Stimulated activated CD8-positive, alpha-beta memory T cell treated with anti-CD3 and anti-CD28 coated beads, Interleukin-15, amount 100 ng/mL, for 48 hours (primary cell): Measurements from ENCODE around the gene RNU1-3.
"Not testable (repeated sequence)": the region's sequence is repeated elsewhere in the genome, so short reads cannot be mapped to it uniquely, and the experiment has no call there.

ENCODE experiments used
- DNase-seq, 2 donors: peaks; one replicate each; pipeline ENCODE4 v3.0.0-alpha.2; 2020; ENCODE audit warnings: low read depth in 2 of 2

The RNU1-3 gene

DNA sequence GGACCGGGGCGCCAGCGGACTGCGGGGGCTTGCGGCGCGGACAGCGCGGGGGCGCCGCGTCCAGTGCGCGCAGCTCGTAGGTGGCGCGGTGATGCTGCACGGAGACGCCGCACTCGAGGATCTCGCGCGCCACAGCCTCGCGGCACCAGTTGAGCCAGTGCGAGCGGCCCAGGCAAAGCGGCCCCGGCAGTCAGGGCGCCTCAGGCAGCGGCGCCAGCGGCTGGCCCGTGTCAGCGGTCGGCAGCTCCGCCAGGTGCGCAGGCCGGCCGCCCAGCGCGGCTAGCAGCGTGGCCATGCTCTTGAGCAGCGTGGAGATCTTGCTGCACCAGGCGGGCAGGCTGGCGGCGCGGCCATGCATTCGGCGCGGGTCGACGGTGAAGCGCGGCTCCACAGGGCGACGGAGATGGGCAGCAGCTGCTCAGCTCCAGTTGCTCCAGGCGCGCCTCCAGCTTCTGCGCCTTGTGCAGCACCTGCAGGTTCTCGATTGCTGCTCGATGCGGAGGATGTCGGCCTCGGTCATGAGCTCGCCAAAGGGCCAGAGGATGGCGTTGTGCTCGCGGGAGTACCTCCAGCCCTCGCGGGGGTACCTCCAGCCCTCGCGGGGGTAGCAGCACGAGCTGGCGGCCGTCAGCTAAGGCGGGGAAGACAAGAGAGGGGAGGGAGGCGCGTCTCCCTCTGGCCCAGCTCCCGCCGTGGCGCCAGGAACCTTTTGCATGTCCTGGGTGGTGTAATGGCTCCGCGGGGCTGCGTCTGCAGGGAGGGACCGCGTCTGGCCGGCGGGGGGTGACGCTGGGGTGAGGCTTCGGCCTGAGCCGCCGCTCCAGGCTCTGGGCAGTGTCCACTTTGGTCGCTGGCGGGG is 26.9 kb upstream of the RNU1-3 start:
- not testable (repeated sequence) for DNase-seq

DNA sequence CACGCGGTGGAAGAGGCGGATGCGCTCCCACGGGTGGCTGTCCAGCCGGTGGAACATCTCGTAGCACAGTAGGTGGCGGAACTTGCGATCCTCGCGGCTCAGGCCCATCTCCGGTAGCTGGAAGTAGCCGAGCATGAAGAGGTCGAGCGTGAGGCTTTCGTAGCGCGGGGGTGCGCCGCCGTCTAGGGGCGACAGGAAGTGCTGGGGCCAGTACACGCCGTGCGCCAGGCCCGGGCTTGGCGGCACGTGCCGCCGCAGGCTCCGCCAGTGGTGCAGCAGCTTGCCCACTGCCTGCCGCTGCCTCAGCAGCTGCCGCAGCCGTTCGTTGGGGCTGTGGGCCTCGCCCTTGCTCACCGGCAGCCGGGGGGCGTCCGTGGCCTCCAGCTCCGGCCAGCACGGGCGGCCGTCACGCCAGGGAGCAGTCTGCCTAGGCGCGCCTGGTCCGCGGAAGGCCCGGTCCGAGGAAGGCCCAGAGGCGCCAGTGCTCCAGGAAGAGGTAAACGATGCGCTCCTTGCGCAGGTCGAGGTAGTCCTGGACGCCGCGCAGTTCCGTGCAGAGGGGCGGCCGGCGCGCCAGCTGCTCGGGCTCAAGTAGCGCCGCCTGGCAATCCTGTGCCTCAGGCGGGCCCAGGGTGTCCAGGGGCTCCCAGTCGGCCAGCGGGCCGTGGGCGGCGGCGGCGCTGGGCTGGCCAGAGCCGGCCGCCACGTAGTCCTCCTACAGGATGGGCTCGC is 26.1 kb upstream of the RNU1-3 start:
- not testable (repeated sequence) for DNase-seq

DNA sequence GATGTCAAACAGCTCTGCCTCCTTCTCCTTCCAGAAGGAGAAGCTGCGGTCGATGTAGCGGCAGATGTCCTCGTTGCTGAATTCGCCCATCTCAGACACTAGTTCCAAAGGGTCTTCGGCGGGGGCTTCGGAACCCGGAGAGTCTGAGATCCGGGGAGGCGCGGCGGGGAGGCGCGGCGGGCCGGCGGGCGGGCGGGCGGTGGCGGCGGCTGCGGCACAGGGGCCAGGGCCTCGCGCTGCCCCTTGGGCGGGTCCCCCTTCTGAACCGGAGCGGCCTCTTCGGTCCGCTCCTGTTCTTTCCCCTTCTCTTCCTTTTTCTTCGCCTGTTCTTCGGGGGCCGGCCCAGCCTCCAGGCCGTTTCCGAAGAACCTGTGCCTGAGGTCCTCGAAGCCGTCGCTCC is 25.5 kb upstream of the RNU1-3 start:
- DNase-seq: not testable (repeated sequence)

DNA sequence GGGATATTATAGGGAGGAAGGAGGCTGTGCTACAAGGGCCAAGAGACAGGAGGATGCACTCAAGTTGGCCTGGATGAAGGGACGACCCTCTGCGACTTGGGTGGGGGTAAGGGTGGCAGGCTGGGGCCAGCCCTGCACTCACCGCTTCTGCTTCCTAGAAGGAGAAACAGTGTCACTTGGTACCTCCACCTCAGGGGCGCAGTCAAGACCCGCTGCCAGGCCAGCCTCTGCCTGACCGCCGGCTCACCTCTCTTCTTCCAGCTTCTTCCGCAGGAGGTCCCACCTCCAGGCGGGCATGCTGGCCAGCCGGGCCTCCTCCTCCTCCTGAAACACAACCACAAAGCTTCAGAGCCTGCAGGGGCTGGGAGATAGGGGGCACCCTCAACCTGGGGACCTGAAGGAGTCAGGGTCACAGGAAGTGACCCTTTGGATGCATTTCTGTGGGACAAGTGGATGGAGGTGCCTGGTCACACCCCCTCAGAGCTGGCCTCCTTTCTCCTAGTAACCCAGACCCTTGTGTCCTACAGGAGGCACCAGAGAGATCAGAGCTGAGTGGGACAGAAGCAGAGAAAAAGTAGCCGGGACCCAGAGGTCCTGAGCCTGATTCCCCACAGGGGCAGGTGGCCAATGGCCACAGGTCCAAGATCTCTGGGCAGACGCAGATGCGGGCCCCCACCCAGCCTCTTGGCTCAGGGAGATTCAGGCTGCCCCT is 24.4 kb upstream of the RNU1-3 start:
- DNase-seq: not testable (repeated sequence)

DNA sequence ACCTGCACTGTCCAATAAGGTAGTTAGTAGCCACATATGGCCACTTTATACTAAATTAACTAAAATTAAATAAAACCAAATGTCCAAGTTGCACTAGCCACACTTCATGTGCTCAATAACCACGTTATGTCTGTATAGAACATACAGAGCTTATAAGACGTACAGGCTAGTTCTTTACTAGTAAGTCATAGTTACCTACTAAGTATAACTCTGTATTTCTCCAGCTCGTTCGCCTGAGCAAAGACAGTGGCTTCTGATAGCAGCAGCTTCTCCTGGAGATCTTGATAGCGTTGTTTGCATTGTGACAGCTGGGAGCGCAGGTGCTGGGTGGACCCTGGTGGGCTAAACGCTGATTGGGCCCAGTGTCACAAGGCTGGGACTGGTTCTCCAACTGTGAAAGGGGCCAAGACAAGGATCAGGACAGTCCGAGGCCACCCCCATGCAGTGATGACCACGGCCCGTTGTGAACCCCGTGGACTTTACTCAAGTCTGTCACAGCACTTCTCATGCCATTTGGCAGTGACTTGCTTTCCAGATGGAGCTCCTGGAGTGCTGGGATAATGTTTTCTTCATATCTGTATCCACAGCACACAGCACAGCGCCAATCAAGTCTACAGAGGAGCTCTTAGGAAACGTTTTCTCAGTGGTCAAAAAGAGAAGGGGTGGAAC is 20.5 kb upstream of the RNU1-3 start:
- DNase-seq: not testable (repeated sequence)

DNA sequence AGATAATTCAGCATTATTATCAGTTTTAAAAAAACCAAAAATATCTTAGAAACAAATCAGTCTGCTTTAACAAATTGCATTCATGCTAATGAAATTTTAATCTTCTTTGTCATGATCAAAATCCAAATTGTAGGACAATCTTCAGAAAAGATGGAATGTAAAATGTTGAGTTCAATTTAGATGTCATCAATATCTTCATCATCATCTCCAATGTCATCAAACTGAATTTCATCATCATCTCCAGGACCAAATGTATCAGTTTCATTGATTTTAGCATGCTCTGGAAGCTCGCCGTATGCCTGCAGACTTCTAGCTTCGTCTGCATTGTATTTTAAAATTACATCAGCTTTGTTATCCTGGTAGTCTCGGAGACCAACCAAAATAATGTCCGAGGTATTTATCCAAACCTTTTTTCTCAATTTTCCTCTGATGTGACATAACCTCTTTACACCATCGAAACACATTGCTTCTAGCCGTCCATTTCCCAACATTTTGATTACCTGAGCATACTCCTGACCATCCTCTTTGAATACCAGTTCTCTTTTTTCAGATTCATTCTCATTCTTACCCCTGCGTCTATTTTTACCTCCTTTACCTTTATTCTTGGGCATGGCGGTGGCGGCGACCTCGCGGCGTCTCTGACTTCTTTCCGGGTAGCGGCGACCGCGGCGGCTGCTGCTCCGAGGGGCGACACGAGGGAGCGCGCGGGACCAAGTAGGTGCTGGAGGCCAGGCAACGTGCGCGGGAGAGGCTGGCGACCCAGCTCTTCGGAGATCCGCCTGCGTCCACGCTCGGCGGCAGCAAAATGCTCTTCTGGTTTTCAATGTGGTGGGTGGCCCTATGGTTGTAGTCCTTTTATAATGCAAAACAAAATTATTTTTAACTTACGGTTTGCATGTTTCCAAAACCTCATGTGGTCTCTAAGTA is 19.0 kb upstream of the RNU1-3 start:
- DNase-seq: not testable (repeated sequence)

DNA sequence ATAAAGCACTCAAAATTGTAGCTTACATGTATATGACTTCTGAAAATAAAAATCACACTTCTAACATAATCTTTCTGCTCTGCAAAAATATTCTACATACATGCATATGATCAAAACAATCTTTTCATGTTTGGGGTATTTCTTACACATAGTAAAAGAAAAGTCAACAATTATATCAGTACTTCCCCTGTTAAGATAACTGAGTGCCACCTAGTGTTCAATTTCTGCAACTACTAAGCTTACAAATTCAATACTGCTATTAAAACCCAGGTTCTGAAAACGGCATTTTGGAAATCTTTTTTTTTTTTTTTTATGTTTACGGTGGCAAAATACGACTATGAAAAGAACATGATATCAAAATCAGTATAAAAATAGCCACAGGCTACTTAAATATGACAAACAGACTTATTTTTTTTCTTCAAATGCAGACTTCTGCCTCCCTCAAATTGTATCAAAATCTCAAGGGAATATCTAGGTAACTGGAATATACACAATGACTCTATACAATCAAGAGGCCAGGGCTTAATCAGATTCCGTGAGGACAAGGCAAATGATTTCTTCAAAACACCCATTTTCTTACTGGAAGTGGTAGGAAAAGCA is 18.1 kb upstream of the RNU1-3 start:
- not testable (repeated sequence) for DNase-seq

DNA sequence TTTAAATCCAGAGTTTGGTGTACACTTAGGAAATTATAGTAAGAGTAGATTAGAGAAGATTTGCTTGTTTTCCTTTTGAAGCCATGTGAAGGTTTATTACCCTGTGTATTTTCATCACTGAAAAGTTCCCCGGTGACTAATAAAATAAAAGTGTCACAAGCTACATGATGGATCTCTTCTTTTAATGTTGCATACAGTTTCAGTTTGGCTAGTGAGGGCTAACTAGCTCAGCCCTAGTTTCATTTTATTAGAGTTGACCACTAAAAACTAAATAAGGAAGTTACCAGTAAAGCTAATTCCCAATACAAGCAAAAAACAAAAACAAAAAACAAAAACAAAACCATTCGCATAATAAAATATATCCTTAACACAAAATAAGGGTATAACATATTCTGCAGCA is 17.4 kb upstream of the RNU1-3 start:
- DNase-seq: not testable (repeated sequence)

DNA sequence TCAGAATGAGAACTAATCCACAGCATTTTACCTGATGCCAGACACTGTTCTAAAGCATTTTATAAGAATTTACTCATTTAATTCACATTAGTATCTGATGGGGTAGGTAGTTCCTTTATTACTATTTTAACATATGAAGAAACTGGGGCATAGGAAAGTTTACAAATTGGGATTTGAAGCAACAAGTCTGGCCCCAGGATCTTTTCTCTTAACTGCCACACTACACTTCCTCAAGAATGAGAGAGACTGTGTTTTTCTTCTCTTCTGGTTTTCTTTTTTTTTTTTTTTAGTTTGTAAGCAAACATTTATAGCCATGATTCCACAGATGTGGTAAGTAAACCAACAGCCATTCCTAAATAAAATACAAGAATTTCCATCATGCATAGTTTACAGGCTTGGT is 16.1 kb upstream of the RNU1-3 start:
- DNase-seq: not testable (repeated sequence)

DNA sequence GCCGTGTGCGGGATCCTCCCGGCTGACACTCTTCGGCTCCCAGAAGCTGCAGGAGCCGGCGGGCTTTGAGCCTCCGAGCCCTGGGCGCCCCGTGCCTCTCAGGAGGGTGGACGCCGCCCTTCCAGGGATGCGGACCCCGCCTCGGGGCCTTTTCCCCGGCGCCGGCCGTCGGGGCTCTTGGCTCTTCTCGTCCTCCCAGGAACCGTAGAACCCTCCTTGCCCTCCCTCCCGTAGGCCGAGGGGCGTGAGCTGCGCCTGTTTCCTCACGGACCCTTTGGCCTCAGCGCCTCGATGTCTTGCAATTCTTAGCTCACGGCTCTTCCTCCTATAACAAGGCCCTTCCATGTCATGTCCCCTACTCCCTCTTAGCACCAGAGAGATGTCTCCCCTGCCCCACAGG is 13.6 kb upstream of the RNU1-3 start:
- not testable (repeated sequence) for DNase-seq

DNA sequence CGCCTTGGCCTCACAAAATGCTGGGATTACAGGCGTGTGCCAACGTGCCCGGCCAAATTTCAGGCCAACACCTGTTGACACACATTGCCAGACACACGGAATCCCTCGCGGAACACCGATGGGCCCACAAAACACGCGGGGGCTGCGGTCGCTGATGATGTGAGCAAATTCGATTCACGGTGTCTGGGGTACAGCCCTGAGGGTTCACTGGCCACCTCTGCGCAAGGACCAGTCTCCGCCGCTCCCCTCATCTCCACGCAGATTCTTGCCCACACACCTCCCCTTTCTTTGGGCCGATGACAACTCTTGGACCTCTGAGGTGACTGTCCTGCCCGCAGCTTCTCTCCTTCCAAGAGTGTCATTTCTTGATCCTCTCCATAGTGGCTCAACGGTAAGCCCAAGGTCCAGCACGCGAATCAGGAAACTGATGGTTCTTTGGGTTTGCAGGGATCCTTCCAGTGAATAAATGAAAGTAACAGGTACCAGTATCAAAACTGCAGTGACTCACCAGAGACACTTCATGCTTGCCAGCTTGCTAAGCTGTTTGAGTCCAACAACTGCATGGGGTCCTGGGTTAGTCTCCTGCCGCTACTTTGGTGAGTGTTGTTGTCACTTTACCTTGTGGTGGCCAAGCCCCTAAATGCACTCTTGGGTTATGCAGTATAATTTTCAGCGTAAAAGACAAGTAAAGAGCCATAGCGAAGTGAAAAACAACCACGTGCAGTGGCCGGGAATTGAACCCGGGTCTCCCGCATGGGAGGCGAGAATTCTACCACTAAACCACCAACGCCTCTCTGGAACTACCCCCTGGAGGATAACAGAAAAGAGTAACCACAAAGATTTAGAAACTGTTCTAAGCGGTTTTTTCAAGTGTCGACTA is 11.0 kb upstream of the RNU1-3 start:
- peak; percentile 36 to 44 for DNase-seq

DNA sequence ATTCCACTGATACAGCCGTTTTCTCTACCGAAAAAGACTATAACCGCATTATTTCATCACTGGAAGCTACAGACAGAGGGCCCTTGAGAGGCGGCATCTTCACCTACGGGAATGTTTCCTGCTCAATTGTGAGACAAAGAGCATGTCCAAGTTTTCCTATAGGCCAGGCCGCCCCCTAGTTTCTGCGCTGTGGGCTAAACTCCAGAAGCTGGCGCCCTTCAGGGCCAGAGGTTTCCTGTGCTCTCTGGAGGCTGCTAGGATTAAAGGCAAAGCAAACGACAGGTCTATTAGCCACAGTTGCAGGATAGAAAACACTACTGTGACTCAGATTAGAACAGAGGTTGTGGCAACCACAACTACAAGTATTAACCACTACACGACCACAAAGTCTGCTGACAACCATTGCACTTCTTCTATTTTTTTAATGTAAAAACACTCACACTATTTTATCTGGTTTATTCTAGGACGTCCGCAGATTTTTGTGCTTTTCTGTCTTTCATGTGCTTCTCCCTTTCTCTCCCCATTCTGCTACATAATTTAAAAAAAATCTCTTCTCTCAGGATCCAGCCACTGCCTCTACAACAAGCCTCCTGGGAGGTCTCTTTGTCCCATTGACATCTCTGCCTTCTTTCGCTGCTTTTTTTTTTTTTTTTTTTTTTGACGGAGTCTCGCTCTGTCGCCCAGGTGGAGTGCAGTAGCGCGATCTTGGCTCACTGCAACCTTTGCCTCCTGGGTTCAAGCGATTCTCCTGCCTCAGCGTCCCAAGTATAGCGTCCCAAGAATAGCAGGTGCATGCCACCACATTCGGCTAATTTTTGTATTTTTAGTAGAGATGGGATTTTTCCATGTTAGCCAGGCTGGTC is 10.1 kb upstream of the RNU1-3 start:
- DNase-seq: not testable (repeated sequence)

DNA sequence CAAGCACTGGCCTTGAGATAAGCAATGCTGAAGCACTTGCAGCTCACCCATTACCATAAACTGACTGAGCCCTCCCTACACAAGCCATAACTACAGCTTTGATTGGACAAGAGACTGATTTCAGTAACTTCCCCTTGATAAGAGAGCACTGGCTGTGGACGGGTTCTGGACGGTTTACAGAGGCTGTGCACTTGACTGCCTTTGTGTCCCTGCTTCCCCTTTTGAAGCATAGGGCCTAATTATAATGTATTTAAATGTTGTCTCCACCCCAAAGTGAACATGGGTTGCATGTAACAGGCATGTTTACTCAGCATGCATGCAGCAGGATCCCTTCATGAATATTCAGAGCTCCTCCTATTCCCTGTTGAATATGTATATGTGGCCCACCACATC is 8.4 kb upstream of the RNU1-3 start:
- not testable (repeated sequence) for DNase-seq

DNA sequence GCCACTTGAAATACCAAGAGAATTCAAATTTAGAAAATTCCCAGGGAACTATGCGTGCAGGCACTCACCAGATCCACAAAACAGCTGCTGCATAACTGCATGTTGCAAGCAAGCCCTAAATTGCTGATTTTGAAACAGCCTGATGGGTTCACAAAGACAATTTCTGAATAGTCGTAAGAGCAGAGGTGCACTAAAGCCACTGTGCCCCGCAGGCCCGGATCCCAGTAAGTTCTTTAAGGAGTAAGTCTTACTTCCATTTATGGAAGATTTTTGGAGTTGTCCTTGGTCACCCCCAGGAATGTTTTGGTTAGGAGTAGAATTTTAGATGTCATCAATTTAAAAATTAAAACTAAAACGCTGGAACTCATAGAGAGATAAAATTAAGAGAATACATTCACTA is 7.2 kb upstream of the RNU1-3 start:
- DNase-seq: not testable (repeated sequence)

DNA sequence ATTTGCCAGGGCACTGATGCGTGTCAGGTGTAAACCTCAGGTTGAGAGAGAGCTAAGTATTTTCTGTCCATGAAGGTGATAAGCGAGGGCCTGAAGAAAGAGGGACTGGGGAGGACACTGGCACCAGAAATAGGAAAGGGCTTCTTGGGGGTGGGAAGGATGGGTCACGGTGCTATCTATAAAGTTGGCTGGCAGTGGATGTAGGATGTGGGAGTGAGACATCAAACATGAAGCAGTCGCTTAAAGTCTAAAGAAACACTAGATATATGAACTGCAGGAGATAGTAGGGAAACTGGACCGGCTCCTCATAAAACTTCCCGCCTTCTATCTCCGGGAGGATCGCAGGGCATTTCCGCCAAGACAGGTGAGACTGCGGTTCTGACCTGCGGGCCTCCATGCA is 912 bp downstream of the RNU1-3 start:
- DNase-seq: not testable (repeated sequence)

DNA sequence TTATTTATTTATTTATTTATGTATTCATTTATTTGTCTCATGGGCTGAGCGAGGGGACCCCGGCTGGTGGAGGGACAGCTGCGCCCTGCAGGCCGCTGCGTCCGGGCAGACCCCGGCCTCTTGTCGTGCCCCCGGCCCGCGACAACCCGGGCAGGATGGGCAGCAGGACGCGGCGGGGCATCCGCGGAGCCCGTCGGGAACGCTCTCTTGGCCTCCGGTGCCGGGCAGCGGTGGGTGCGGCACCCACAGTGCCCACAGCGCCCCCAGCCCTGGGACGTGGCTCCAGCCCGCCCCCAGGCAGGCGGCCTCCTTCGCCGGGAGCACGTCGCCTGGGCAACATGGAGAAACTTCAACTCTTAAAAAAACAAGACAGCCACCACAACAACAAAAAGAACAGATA is 8.5 kb downstream of the RNU1-3 start:
- not testable (repeated sequence) for DNase-seq

DNA sequence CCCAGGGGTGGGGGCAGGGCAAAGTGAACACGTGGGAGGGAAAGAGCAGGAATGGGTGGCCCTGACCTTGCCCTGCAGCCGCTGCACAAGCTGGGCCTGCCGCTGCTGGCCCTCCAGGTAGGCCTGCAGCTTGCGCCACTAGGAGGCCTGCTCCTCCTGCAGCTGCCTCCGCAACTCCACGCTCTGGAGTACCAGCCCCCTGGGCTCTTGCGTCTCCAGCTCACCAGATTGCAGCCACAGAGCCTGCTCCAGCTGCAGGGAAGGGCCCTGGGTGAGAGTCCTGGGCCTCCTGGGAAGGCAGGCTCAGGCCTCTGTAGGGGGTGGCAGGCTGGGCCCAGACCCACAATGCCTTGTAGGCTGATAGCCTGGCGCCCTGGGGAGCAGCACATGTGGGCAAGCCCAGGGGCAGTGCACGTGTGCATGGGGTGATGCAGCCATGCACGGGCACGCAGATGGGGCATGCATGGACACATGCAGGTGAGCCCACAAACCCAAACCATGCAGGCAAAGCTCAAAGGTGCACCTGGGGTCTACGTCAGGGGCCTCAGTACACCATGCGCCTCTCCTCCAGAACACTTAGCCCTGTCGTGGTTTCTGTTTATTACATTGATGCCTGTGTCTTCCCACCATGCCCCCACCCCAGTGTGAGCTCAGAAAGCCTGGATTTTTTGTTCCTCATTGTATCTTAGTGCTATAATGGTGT is 9.6 kb downstream of the RNU1-3 start:
- DNase-seq: not testable (repeated sequence)

DNA sequence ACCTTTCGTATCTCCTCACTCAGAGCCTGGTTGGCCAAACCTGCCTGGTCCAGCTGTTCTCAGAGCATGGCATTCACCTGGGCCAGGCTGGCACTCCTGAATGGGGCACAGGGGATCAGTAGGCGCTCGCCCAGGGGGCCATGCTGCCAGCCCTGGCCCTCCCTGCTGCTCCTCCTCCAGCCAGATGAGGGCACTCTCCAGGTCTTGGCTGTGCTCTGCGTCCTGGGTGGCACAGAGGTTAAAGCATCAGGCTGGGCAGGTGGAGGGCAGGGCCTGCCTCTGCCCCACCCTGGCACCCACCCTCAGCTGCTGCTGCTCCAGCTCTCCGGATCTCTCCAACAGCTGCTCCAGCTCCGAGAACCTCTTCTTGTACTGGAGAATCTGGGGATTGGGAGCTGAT is 10.2 kb downstream of the RNU1-3 start:
- not testable (repeated sequence) for DNase-seq
